ENCODE measurements around the gene ASCL3. TPM values are rescaled to one million over a fixed set of nuclear protein-coding genes. Genes with fewer than 3 reads are reported as not detected.

Gene ASCL3
- total RNA-seq, 1 experiment from 2014 or later: not detected

- TSS peak; percentile 89 for BruUV-seq (replicated peaks)
- Mint-ChIP-seq H3K9me3 (ENCODE audit: unreplicated experiment) (no peaks in the 10 kb centered on the region), H3K27me3 (ENCODE audit: insufficient read depth, unreplicated experiment) (no peaks in the 10 kb centered on the region), H3K27ac (ENCODE audit: unreplicated experiment) (peak overlapping the region; percentile 85), H3K36me3 (ENCODE audit: insufficient read depth, unreplicated experiment) (no peaks in the 10 kb centered on the region), H3K4me1 (ENCODE audit: low read depth, unreplicated experiment) (peaks cover 10% of the 10 kb centered on the region), H3K4me3 (ENCODE audit: unreplicated experiment) (peak overlapping the region; percentile 79)
- H3K9me3 ChIP-seq: peaks cover 4% of the 10 kb centered on the region; the same call in 1 of the 2 replicates
- TF ChIP-seq CTCF (IDR thresholded peaks at IDR 0.05; ENCODE audit: insufficient read depth in 1 of 2, low read depth in 1 of 2, low read length in 1 of 2, severe bottlenecking in 1 of 2, unreplicated experiment in 1 of 2): no peak
- H3K4me1 ChIP-seq: peaks cover 22% of the 10 kb centered on the region
- POLR2A ChIA-PET: interaction anchor here (1.4 kb wide), 1 partner anchor 29 kb away, joined by 7 read pairs; the partner anchor contains the start of gene TMEM9B
- H3K36me3 ChIP-seq (ENCODE audit: control insufficient read depth, insufficient read depth, low read length): no peaks in the 10 kb centered on the region
- intact Hi-C loops (cut with micrococcal nuclease; ENCODE audit: unreplicated experiment): loop anchor here (1.0 to 2.0 kb wide), 2 partner anchors 18 to 24 kb away; no protein-coding TSS in a partner anchor
- peak; percentile 74 to 78 for DNase-seq
- H3K27me3 ChIP-seq (replicated peaks; ENCODE audit: control insufficient read depth, insufficient read depth, low read length): no peaks in the 10 kb centered on the region
- CTCF ChIA-PET: interaction anchor here (0.5 to 2.0 kb wide), 6 partner anchors 9 to 203 kb away, joined by 3 to 9 read pairs (median 6); no protein-coding TSS in a partner anchor
- peak overlapping the region; percentile 23 for H3K4me3 ChIP-seq (ENCODE audit: low read depth, low read length)
Observed at GRCh38 chr11:8934742-8935488, 7.9 kb downstream of the ASCL3 start.

GRCh38 chr11:8933931-8934330 is 8.9 kb downstream of the ASCL3 start:
- H3K36me3 ChIP-seq (ENCODE audit: control insufficient read depth, insufficient read depth, low read length): no peaks in the 10 kb centered on the region
- DNase-seq: no peak
- ChIA-PET CTCF (no interaction called here), POLR2A (no interaction called here)
- H3K9me3 Mint-ChIP-seq (ENCODE audit: unreplicated experiment): no peaks in the 10 kb centered on the region
- intact Hi-C loops (cut with micrococcal nuclease; ENCODE audit: unreplicated experiment): loop anchor here (2.0 kb wide), 1 partner anchor 17 kb away; no protein-coding TSS in a partner anchor
- peaks cover 26% of the 10 kb centered on the region for H3K4me1 ChIP-seq
- H3K4me3 ChIP-seq (ENCODE audit: low read depth, low read length): no peak overlapping the region
- H3K4me3 Mint-ChIP-seq (ENCODE audit: unreplicated experiment): peak overlapping the region; percentile 79
- no peaks in the 10 kb centered on the region for H3K27me3 ChIP-seq (replicated peaks; ENCODE audit: control insufficient read depth, insufficient read depth, low read length)
- no TSS peak for BruUV-seq (replicated peaks)
- peak in 1 of 2 experiments; percentile 22 for TF ChIP-seq CTCF (IDR thresholded peaks at IDR 0.05; ENCODE audit: insufficient read depth in 1 of 2, low read depth in 1 of 2, low read length in 1 of 2, severe bottlenecking in 1 of 2, unreplicated experiment in 1 of 2)
- no peaks in the 10 kb centered on the region for H3K36me3 Mint-ChIP-seq (ENCODE audit: insufficient read depth, unreplicated experiment)
- H3K27me3 Mint-ChIP-seq (ENCODE audit: insufficient read depth, unreplicated experiment): no peaks in the 10 kb centered on the region
- no peak overlapping the region for H3K27ac Mint-ChIP-seq (ENCODE audit: unreplicated experiment)
- no peaks in the 10 kb centered on the region for H3K9me3 ChIP-seq
- H3K4me1 Mint-ChIP-seq (ENCODE audit: low read depth, unreplicated experiment): peaks cover 10% of the 10 kb centered on the region

- no peaks in the 10 kb centered on the region for H3K9me3 ChIP-seq
- H3K4me1 ChIP-seq: peaks cover 26% of the 10 kb centered on the region
- Mint-ChIP-seq H3K4me3 (ENCODE audit: unreplicated experiment) (no peak within 1 kb of the TSS), H3K27ac (ENCODE audit: unreplicated experiment) (peak within 1 kb of the TSS; percentile 55), H3K36me3 (ENCODE audit: insufficient read depth, unreplicated experiment) (no peaks in the 10 kb centered on the region), H3K27me3 (ENCODE audit: insufficient read depth, unreplicated experiment) (no peaks in the 10 kb centered on the region), H3K9me3 (ENCODE audit: unreplicated experiment) (no peaks in the 10 kb centered on the region), H3K4me1 (ENCODE audit: low read depth, unreplicated experiment) (peaks cover 10% of the 10 kb centered on the region)
- H3K4me3 ChIP-seq (ENCODE audit: low read depth, low read length): no peak within 1 kb of the TSS
- intact Hi-C loops (cut with micrococcal nuclease; ENCODE audit: unreplicated experiment): no loop called here
- no TSS peak for BruUV-seq (replicated peaks)
- TF ChIP-seq CTCF (IDR thresholded peaks at IDR 0.05; ENCODE audit: insufficient read depth in 1 of 2, low read depth in 1 of 2, low read length in 1 of 2, severe bottlenecking in 1 of 2, unreplicated experiment in 1 of 2): no peak
- ChIA-PET CTCF (no interaction called here), POLR2A (no interaction called here)
- H3K36me3 ChIP-seq (ENCODE audit: control insufficient read depth, insufficient read depth, low read length): no peaks in the 10 kb centered on the region
- H3K27me3 ChIP-seq (replicated peaks; ENCODE audit: control insufficient read depth, insufficient read depth, low read length): no peaks in the 10 kb centered on the region
- DNase-seq: no peak
Observed at GRCh38 chr11:8932564-8933180, 10.1 kb downstream of the ASCL3 start, which contains the start of gene C11orf16. TSS of gene C11orf16 (minus strand) at chr11:8932947. CDS start at chr11:8932308, 639 bp downstream.
